Transverse colon (tissue), 4 donors: ENCODE measurements around the gene HDAC4.

Experiments used
- CTCF ChIP-seq, 5 experiments: fragments of 200-600 bp in 3 of 5; fragments of 450-650 bp in 2 of 5; sonication (generic) in 3 of 5; IDR thresholded peaks; 1 replicate in 2 of 5; 2 replicates in 3 of 5; pipeline ENCODE4 v1.5.1; 2016 to 2017; ENCODE audit warnings: antibody characterized with exemption in 5 of 5, inconsistent platforms in 3 of 5, mild to moderate bottlenecking in 2 of 5, moderate library complexity in 1 of 5
- EP300 ChIP-seq: sonication (generic); formaldehyde crosslinking; IDR thresholded peaks from one replicate; pipeline ENCODE4 v1.6.1; 2017; ENCODE audit warnings: antibody characterized with exemption, low read depth
- POLR2A ChIP-seq: fragments of 450-650 bp; IDR thresholded peaks from one replicate; pipeline ENCODE4 v1.6.1; 2016; ENCODE audit warnings: antibody characterized with exemption, mild to moderate bottlenecking, moderate library complexity
- POLR2AphosphoS5 ChIP-seq, 3 donors: sonication (generic); formaldehyde crosslinking; IDR thresholded peaks; one replicate each; pipeline ENCODE4 v1.6.1; 2016; ENCODE audit warnings: antibody characterized with exemption in 3 of 3

GRCh38 chr2:239193401-239193811, 207.4 kb downstream of the HDAC4 start:
- TF ChIP-seq CTCF (IDR thresholded peaks at IDR 0.05) = no peak
- no peak for TF ChIP-seq EP300
- no peak for TF ChIP-seq POLR2A
- no peak for TF ChIP-seq POLR2AphosphoS5 (IDR thresholded peaks at IDR 0.05)
